Endothelial cell of umbilical vein (primary cell): ENCODE measurements around the gene PCED1B. TPM values are rescaled to one million over a fixed set of nuclear protein-coding genes. Genes with fewer than 3 reads are reported as not detected.
"Not testable (repeated sequence)": the region's sequence is repeated elsewhere in the genome, so short reads cannot be mapped to it uniquely, and the experiment has no call there.

ENCODE experiments used
- BruUV-seq: library from RNA; stranded (reverse); fragments of 400-500 nt; replicated peaks from 2 replicates; lab custom pipeline; 2021; lab: Mats Ljungman, UMichigan
- CTCF ChIA-PET: fragments of 300-600, 350-600 bp; sonication (Branson Sonifier 250); formaldehyde crosslinking; loops from one replicate; lab custom pipeline; 2021; ENCODE audit warnings: antibody characterized with exemption, inconsistent platforms; lab: Charles Lee
- POLR2A ChIA-PET: fragments of 300-600, 350-600 bp; sonication (Branson Sonifier 250); formaldehyde crosslinking; loops from one replicate; lab custom pipeline; 2021; ENCODE audit warnings: antibody characterized with exemption, inconsistent platforms; lab: Charles Lee
- DNase-seq: peaks from one replicate; pipeline ENCODE4 v3.0.0-alpha.2; 2011; ENCODE audit warnings: low read depth, low spot score
- FAIRE-seq: peaks from 2 replicates; lab custom pipeline; 2011; peaks lifted over from hg19 to GRCh38; lab: Jason Lieb, UNC
- H2AFZ ChIP-seq: 2 replicates; pipeline ENCODE4 v1.6.0; 2012; ENCODE audit warnings: low read depth, low read length, control low read depth, inconsistent platforms
- H3K27ac ChIP-seq: 2 replicates; pipeline ENCODE4 v1.5.1; 2011; ENCODE audit warnings: low read depth, mild to moderate bottlenecking, control low read depth, low read length, moderate library complexity; ENCODE audit not compliant: insufficient read depth
- H3K27me3 ChIP-seq, 2 experiments: 2 replicates each; pipeline versions ENCODE4 v1.6.0 to v1.6.1; 2011; ENCODE audit warnings: low read length in 2 of 2, mixed read lengths in 1 of 2; ENCODE audit not compliant: control insufficient read depth in 2 of 2, insufficient read depth in 2 of 2
- H3K36me3 ChIP-seq, 2 experiments: 2 replicates in 1 of 2; 3 replicates in 1 of 2; pipeline ENCODE4 v1.5.1; 2011; ENCODE audit warnings: low read length in 2 of 2, mild to moderate bottlenecking in 1 of 2, moderate library complexity in 1 of 2; ENCODE audit not compliant: control insufficient read depth in 2 of 2, insufficient read depth in 2 of 2; ENCODE audit errors: extremely low read depth in 1 of 2
- H3K4me1 ChIP-seq: 3 replicates; pipeline ENCODE4 v1.5.1; 2011; ENCODE audit warnings: mild to moderate bottlenecking, low read length; ENCODE audit not compliant: control insufficient read depth, insufficient read depth; ENCODE audit errors: extremely low read depth
- H3K4me2 ChIP-seq: 2 replicates; pipeline ENCODE4 v1.6.1; 2011; ENCODE audit warnings: low read length, control low read depth, mixed read lengths; ENCODE audit not compliant: insufficient read depth
- H3K4me3 ChIP-seq, 3 experiments: fragments of 200-600 bp in 1 of 3; sonication (generic), shearing (Covaris generic) in 1 of 3; replicated peaks in 1 of 3; 2 replicates each; pipeline ENCODE4 v1.5.1; 2011 to 2016; ENCODE audit warnings: control low read depth in 3 of 3, low read length in 3 of 3, mild to moderate bottlenecking in 2 of 3, inconsistent platforms in 1 of 3, low read depth in 1 of 3, moderate library complexity in 1 of 3; ENCODE audit not compliant: insufficient read depth in 1 of 3
- H3K79me2 ChIP-seq: 2 replicates; pipeline ENCODE4 v1.6.0; 2012; ENCODE audit warnings: low read length, inconsistent platforms; ENCODE audit not compliant: control insufficient read depth, insufficient read depth
- H3K9ac ChIP-seq: replicated peaks from 2 replicates; pipeline ENCODE3; 2011; ENCODE audit warnings: low read length, control low read depth; ENCODE audit not compliant: insufficient read depth; ENCODE audit errors: extremely low read depth
- H3K9me1 ChIP-seq: replicated peaks from 3 replicates; pipeline ENCODE4 v1.6.0; 2011; ENCODE audit warnings: mild to moderate bottlenecking, low read length; ENCODE audit not compliant: control insufficient read depth, insufficient read depth; ENCODE audit errors: extremely low read depth
- H3K9me3 ChIP-seq: replicated peaks from 2 replicates; pipeline ENCODE4 v1.5.1; 2012; ENCODE audit warnings: low read length, inconsistent platforms; ENCODE audit not compliant: control insufficient read depth, insufficient read depth
- H4K20me1 ChIP-seq: replicated peaks from 2 replicates; pipeline ENCODE3; 2011; ENCODE audit warnings: mild to moderate bottlenecking, low read length; ENCODE audit not compliant: control insufficient read depth, insufficient read depth; ENCODE audit errors: extremely low read depth
- EZH2 ChIP-seq: IDR thresholded peaks from 2 replicates; pipeline ENCODE4 v1.6.1; 2012; ENCODE audit warnings: borderline replicate concordance, low read depth, mild to moderate bottlenecking, moderate library complexity, low read length, inconsistent platforms; ENCODE audit not compliant: severe bottlenecking
- GATA2 ChIP-seq: IDR thresholded peaks from 2 replicates; pipeline ENCODE4 v1.7.0; 2011; ENCODE audit warnings: low read depth, mild to moderate bottlenecking, moderate library complexity, mixed read lengths, low read length; ENCODE audit not compliant: insufficient read length, insufficient read depth
- JUN ChIP-seq: IDR thresholded peaks from 2 replicates; pipeline ENCODE4 v1.6.1; 2011; ENCODE audit warnings: borderline replicate concordance, low read depth; ENCODE audit not compliant: insufficient read length, insufficient read depth
- MYC ChIP-seq: IDR thresholded peaks from one replicate; pipeline ENCODE4 v1.6.1; 2011; ENCODE audit warnings: mild to moderate bottlenecking, low read depth, low read length
- POLR2AphosphoS5 ChIP-seq: IDR thresholded peaks from 2 replicates; pipeline ENCODE4 v1.6.1; 2012; ENCODE audit warnings: low read depth, mild to moderate bottlenecking, control low read depth, low read length, moderate library complexity; ENCODE audit not compliant: insufficient read depth
- dilution Hi-C: fragments of 300-500 bp; cut with MboI; formaldehyde crosslinking; loops from one replicate; pipeline ENCODE4 v1.15.0; 2019; ENCODE audit warnings: low sequenced_read_pairs; ENCODE audit not compliant: extremely low pct_ligation_motif_present
- intact Hi-C: fragments of 100-400 bp; cut with micrococcal nuclease; formaldehyde crosslinking; loops from one replicate; pipeline ENCODE4 v1.10.0; 2022
- polyA plus RNA-seq, 4 experiments: library from polyadenylated mRNA; depleted of rRNA in 3 of 4; stranded (reverse) in 3 of 4; unstranded in 1 of 4; fragments of >200 nt; gene quantifications; 2 replicates each; pipeline versions ENCODE4 v1.2.1 to v1.2.3, GENCODE V29; 2011 to 2012; ENCODE audit warnings: missing spikeins in 1 of 4
- total RNA-seq: library from RNA; stranded (reverse); gene quantifications from 2 replicates; pipeline ENCODE4 v1.2.3, GENCODE V29; 2021
- TF ChIP-seq, protein P1 (sequence below): IDR thresholded peaks from 2 replicates; pipeline ENCODE4 v1.6.1; 2011; ENCODE audit not compliant: insufficient read depth, insufficient read length
- TF ChIP-seq, protein P2 (sequence below), 2 donors: IDR thresholded peaks; 1 replicate in 1 of 2; 2 replicates in 1 of 2; pipeline ENCODE4 v1.5.1; 2011; ENCODE audit warnings: low read length in 2 of 2, mild to moderate bottlenecking in 2 of 2, moderate library complexity in 2 of 2, control low read depth in 1 of 2, inconsistent platforms in 1 of 2, low read depth in 1 of 2; ENCODE audit not compliant: insufficient read depth in 1 of 2; ENCODE audit errors: extremely low read depth in 1 of 2

The PCED1B gene
- total and polyA plus RNA-seq, 2 donors (not counting 3 experiments of a cell fraction or from before 2014, with no cell fraction given) = 1.7 to 2.6 TPM

DNA sequence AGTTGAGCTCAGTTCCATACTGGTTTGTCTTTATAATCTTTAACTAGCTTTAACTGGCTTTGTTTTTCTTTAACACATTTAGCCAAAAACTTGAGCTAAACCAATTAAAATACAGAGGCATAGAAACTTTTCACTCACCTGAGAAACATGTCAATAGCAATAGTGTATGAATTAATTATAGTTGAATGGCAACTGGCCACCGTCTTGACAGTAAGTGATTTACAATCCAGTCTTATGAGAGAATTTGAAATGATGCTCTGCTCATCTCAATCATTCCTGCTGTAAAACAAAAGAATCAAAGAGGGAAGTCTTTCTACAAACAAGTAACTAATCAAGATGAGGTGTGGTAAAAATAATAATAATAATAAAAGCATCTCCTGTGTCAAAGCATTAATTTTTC is 86.9 kb downstream of the PCED1B start:
- no peak overlapping the region for H3K4me3 ChIP-seq
- H3K36me3 ChIP-seq = no peaks in the 10 kb centered on the region
- BruUV-seq = no TSS peak
- H3K9ac ChIP-seq = no peak overlapping the region
- no peak overlapping the region for H2AFZ ChIP-seq
- no peaks in the 10 kb centered on the region for H3K9me3 ChIP-seq
- intact Hi-C loops = no loop called here
- DNase-seq (no peak), FAIRE-seq (no peak)
- CTCF ChIA-PET = interaction anchor here (0.7 to 1.7 kb wide), 3 partner anchors 8 to 231 kb away, joined by 3 to 5 read pairs (median 3); no protein-coding TSS in a partner anchor
- no peaks in the 10 kb centered on the region for H3K9me1 ChIP-seq
- no peak overlapping the region for H3K27ac ChIP-seq
- dilution Hi-C loops = no loop called here
- no peaks in the 10 kb centered on the region for H4K20me1 ChIP-seq
- H3K79me2 ChIP-seq = no peaks in the 10 kb centered on the region
- TF ChIP-seq JUN (no peak), GATA2 (no peak), EZH2 (no peak), MYC (no peak), POLR2AphosphoS5 (no peak)
- TF ChIP-seq, protein P1, sequence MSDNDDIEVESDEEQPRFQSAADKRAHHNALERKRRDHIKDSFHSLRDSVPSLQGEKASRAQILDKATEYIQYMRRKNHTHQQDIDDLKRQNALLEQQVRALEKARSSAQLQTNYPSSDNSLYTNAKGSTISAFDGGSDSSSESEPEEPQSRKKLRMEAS = no peak
- TF ChIP-seq, protein P2, sequence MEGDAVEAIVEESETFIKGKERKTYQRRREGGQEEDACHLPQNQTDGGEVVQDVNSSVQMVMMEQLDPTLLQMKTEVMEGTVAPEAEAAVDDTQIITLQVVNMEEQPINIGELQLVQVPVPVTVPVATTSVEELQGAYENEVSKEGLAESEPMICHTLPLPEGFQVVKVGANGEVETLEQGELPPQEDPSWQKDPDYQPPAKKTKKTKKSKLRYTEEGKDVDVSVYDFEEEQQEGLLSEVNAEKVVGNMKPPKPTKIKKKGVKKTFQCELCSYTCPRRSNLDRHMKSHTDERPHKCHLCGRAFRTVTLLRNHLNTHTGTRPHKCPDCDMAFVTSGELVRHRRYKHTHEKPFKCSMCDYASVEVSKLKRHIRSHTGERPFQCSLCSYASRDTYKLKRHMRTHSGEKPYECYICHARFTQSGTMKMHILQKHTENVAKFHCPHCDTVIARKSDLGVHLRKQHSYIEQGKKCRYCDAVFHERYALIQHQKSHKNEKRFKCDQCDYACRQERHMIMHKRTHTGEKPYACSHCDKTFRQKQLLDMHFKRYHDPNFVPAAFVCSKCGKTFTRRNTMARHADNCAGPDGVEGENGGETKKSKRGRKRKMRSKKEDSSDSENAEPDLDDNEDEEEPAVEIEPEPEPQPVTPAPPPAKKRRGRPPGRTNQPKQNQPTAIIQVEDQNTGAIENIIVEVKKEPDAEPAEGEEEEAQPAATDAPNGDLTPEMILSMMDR (IDR thresholded peaks at IDR 0.05; ENCODE audit: extremely low read depth in 1 of 2, insufficient read depth in 1 of 2, low read depth in 1 of 2, low read length in 2 of 2) = no peak
- no peak overlapping the region for H3K4me2 ChIP-seq
- H3K4me1 ChIP-seq = no peaks in the 10 kb centered on the region
- POLR2A ChIA-PET = no interaction called here
- H3K27me3 ChIP-seq = no peaks in the 10 kb centered on the region

DNA sequence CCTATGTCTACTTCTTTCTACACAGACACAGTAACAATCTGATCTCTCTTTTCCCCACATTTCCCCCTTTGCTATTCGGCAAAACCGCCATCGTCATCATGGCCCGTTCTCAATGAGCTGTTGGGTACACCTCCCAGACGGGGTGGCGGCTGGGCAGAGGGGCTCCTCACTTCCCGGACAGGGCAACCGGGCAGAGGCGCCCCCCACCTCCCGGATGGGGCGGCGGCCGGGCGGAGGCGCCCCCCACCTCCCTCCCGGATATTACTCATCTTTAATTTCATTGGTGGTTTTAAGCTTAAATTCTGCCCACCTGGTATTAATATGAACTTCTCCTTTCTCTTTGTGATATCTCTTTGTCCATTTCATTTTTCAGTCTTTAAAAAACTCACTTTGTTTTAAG is 90.9 kb downstream of the PCED1B start:
- H3K4me1 ChIP-seq, CTCF ChIA-PET, dilution Hi-C loops, BruUV-seq, H3K79me2 ChIP-seq, H3K9ac ChIP-seq, H4K20me1 ChIP-seq, H3K9me3 ChIP-seq, POLR2A ChIA-PET, DNase-seq, H3K27ac ChIP-seq, FAIRE-seq, intact Hi-C loops, H3K36me3 ChIP-seq, H3K4me2 ChIP-seq, H3K27me3 ChIP-seq, H3K9me1 ChIP-seq, H2AFZ ChIP-seq, H3K4me3 ChIP-seq: not testable (repeated sequence)
